IMR-90 (cell line): ENCODE data around the gene VPS18. TPM values are rescaled to one million over a fixed set of nuclear protein-coding genes. Genes with fewer than 3 reads are reported as not detected.

ENCODE experiments used
- ATAC-seq: fragments of 200-7000 bp; cut with Tn5 transposase; 2 replicates; pipeline ENCODE4 v1.9.1; 2020; ENCODE audit warnings: low read depth, mild to moderate bottlenecking, moderate library complexity
- BruUV-seq: library from RNA; stranded (reverse); fragments of 400-500 nt; replicated peaks from 2 replicates; lab custom pipeline; 2021; lab: Mats Ljungman, UMichigan
- CTCF ChIA-PET: fragments of 300-600 bp; formaldehyde crosslinking; extraction: SDS; loops from one replicate; lab custom pipeline; 2021; ENCODE audit warnings: antibody characterized with exemption; lab: Yijun Ruan, JAX
- POLR2A ChIA-PET: fragments of 300-600 bp; sonication (Branson Sonifier 250); formaldehyde crosslinking; loops from one replicate; lab custom pipeline; 2022; ENCODE audit warnings: antibody characterized with exemption; ENCODE audit not compliant: unreplicated experiment; lab: Charles Lee
- DNase-seq: peaks from one replicate; pipeline ENCODE4 v3.0.0; 2013
- H2AFZ ChIP-seq: replicated peaks from 2 replicates; pipeline ENCODE3; 2013; ENCODE audit warnings: low read length, mild to moderate bottlenecking; ENCODE audit not compliant: poor library complexity
- H2AK5ac ChIP-seq: 2 replicates; pipeline ENCODE4 v1.6.1; 2013; ENCODE audit warnings: low read depth, low read length, inconsistent platforms
- H2AK9ac ChIP-seq: replicated peaks from 2 replicates; pipeline ENCODE3; 2013; ENCODE audit warnings: mild to moderate bottlenecking, low read depth, low read length, moderate library complexity; ENCODE audit not compliant: poor library complexity
- H2BK120ac ChIP-seq: 2 replicates; pipeline ENCODE4 v1.6.1; 2013; ENCODE audit warnings: low read depth, low read length, inconsistent platforms
- H2BK15ac ChIP-seq: 3 replicates; pipeline ENCODE4 v1.6.1; 2013; ENCODE audit warnings: low read depth, low read length, inconsistent platforms
- H2BK20ac ChIP-seq: 2 replicates; pipeline ENCODE4 v1.6.1; 2013; ENCODE audit warnings: low read depth, mild to moderate bottlenecking, inconsistent platforms, low read length, moderate library complexity
- H2BK5ac ChIP-seq: 2 replicates; pipeline ENCODE4 v1.6.1; 2013; ENCODE audit warnings: mild to moderate bottlenecking, low read depth, low read length, inconsistent platforms; ENCODE audit not compliant: poor library complexity, severe bottlenecking
- H3K14ac ChIP-seq: replicated peaks from 2 replicates; pipeline ENCODE4 v1.6.1; 2013; ENCODE audit warnings: low read depth, low read length, inconsistent platforms
- H3K18ac ChIP-seq: 2 replicates; pipeline ENCODE4 v1.6.1; 2013; ENCODE audit warnings: low read depth, low read length, control low read depth
- H3K23ac ChIP-seq: 2 replicates; pipeline ENCODE4 v1.6.1; 2013; ENCODE audit warnings: low read depth, low read length, inconsistent platforms
- H3K27ac ChIP-seq: 2 replicates; pipeline ENCODE4 v1.5.1; 2013; ENCODE audit warnings: mild to moderate bottlenecking, control low read depth, low read length; ENCODE audit not compliant: insufficient read depth
- H3K27me3 ChIP-seq: 2 replicates; pipeline ENCODE4 v1.6.1; 2013; ENCODE audit warnings: low read length; ENCODE audit not compliant: control insufficient read depth, insufficient read depth
- H3K36me3 ChIP-seq: 2 replicates; pipeline ENCODE4 v1.6.1; 2013; ENCODE audit warnings: low read length, mixed read lengths; ENCODE audit not compliant: control insufficient read depth, insufficient read depth
- H3K4ac ChIP-seq: 2 replicates; pipeline ENCODE4 v1.6.1; 2013; ENCODE audit warnings: low read depth, low read length, inconsistent platforms
- H3K4me1 ChIP-seq: 2 replicates; pipeline ENCODE4 v1.6.1; 2013; ENCODE audit warnings: low read length, mixed read lengths; ENCODE audit not compliant: control insufficient read depth, insufficient read depth
- H3K4me2 ChIP-seq: 2 replicates; pipeline ENCODE4 v1.6.1; 2013; ENCODE audit warnings: low read depth, mild to moderate bottlenecking, control low read depth, low read length, moderate library complexity
- H3K4me3 ChIP-seq: 2 replicates; pipeline ENCODE4 v1.5.1; 2013; ENCODE audit warnings: low read depth, mild to moderate bottlenecking, control low read depth, low read length, moderate library complexity; ENCODE audit not compliant: insufficient read depth
- H3K56ac ChIP-seq: 2 replicates; pipeline ENCODE4 v1.6.1; 2013; ENCODE audit warnings: low read length, inconsistent platforms; ENCODE audit not compliant: insufficient read depth; ENCODE audit errors: extremely low read depth
- H3K79me1 ChIP-seq, 2 experiments: 2 replicates each; pipeline ENCODE4 v1.6.1; 2013; ENCODE audit warnings: low read length in 2 of 2, inconsistent platforms in 1 of 2, low read depth in 1 of 2
- H3K9ac ChIP-seq: 2 replicates; pipeline ENCODE4 v1.6.1; 2013; ENCODE audit warnings: low read depth, low read length, control low read depth
- H3K9me1 ChIP-seq: 2 replicates; pipeline ENCODE4 v1.6.1; 2013; ENCODE audit warnings: low read length, inconsistent platforms; ENCODE audit not compliant: insufficient read depth
- H3K9me3 ChIP-seq: 2 replicates; pipeline ENCODE4 v1.6.1; 2013; ENCODE audit warnings: low read length; ENCODE audit not compliant: control insufficient read depth, insufficient read depth
- H4K20me1 ChIP-seq: 2 replicates; pipeline ENCODE4 v1.6.1; 2013; ENCODE audit warnings: low read length, inconsistent platforms; ENCODE audit not compliant: insufficient read depth
- H4K5ac ChIP-seq: 2 replicates; pipeline ENCODE4 v1.6.1; 2013; ENCODE audit warnings: mild to moderate bottlenecking, low read depth, low read length, control low read depth
- H4K8ac ChIP-seq, 2 experiments: 2 replicates each; pipeline ENCODE4 v1.6.1; 2013; ENCODE audit warnings: low read depth in 2 of 2, low read length in 2 of 2, control low read depth in 1 of 2, inconsistent platforms in 1 of 2
- H4K91ac ChIP-seq: 2 replicates; pipeline ENCODE4 v1.6.1; 2013; ENCODE audit warnings: low read depth, low read length, inconsistent platforms; ENCODE audit not compliant: insufficient read depth
- BHLHE40 ChIP-seq: fragments of 150-350 bp; IDR thresholded peaks from 2 replicates; pipeline ENCODE4 v1.6.1; 2016; ENCODE audit warnings: mild to moderate bottlenecking, low read depth, low read length
- CEBPB ChIP-seq: IDR thresholded peaks from 2 replicates; pipeline ENCODE4 v1.6.1; 2012; ENCODE audit warnings: low read depth, low read length, improper control_type of control experiment
- CHD1 ChIP-seq: IDR thresholded peaks from 2 replicates; pipeline ENCODE4 v1.6.1; 2012; ENCODE audit warnings: low read depth, low read length, improper control_type of control experiment
- FOS ChIP-seq: fragments of 150-350 bp; IDR thresholded peaks from 2 replicates; pipeline ENCODE4 v1.6.1; 2016; ENCODE audit warnings: low read depth, low read length
- MAFK ChIP-seq: IDR thresholded peaks from 2 replicates; pipeline ENCODE4 v1.6.1; 2012; ENCODE audit warnings: low read depth, low read length, improper control_type of control experiment
- MAZ ChIP-seq: IDR thresholded peaks from 2 replicates; pipeline ENCODE4 v1.6.1; 2012; ENCODE audit warnings: low read depth, mild to moderate bottlenecking, low read length, improper control_type of control experiment, moderate library complexity, borderline replicate concordance
- MXI1 ChIP-seq: IDR thresholded peaks from 2 replicates; pipeline ENCODE4 v1.6.1; 2012; ENCODE audit warnings: low read depth, mild to moderate bottlenecking, low read length, moderate library complexity, borderline replicate concordance
- NFE2L2 ChIP-seq: fragments of 150-350 bp; IDR thresholded peaks from 2 replicates; pipeline ENCODE4 v1.6.1; 2016; ENCODE audit warnings: low read depth, mild to moderate bottlenecking, low read length
- POLR2A ChIP-seq: IDR thresholded peaks from 2 replicates; pipeline ENCODE4 v1.6.1; 2012; ENCODE audit warnings: mild to moderate bottlenecking, low read depth, low read length
- RAD21 ChIP-seq: IDR thresholded peaks from 2 replicates; pipeline ENCODE4 v1.6.1; 2012; ENCODE audit warnings: low read length, improper control_type of control experiment
- RCOR1 ChIP-seq: IDR thresholded peaks from 2 replicates; pipeline ENCODE4 v1.6.1; 2012; ENCODE audit warnings: mild to moderate bottlenecking, low read length, improper control_type of control experiment; ENCODE audit not compliant: insufficient replicate concordance
- RFX5 ChIP-seq: IDR thresholded peaks from 2 replicates; pipeline ENCODE4 v1.8.0; 2012; ENCODE audit warnings: low read depth, mild to moderate bottlenecking, low read length, moderate library complexity
- WGBS, 2 experiments: methylation state at CpG; one replicate each; pipeline versions ENCODE4 v1.1.5 to v1.1.7; 2013; ENCODE audit warnings: missing lambda C conversion rate in 2 of 2; ENCODE audit not compliant: insufficient read length in 1 of 2; ENCODE audit errors: extremely low coverage in 2 of 2; 5-methylcytosine and 5-hydroxymethylcytosine counted together
- dilution Hi-C: fragments of 300-500 bp; cut with HindIII; formaldehyde crosslinking; loops from one replicate; pipeline ENCODE4 v1.14.3; 2018; ENCODE audit warnings: low sequenced_read_pairs; ENCODE audit not compliant: unreplicated experiment
- in situ Hi-C: fragments of 300-500 bp; cut with MboI; formaldehyde crosslinking; loops from 3 replicates; pipeline ENCODE4 v1.14.3; 2019; ENCODE audit warnings: low sequenced_read_pairs, inconsistent platforms, mixed read lengths
- intact Hi-C: fragments of 100-400 bp; cut with micrococcal nuclease; formaldehyde crosslinking; loops from 2 replicates; pipeline ENCODE4 v1.10.0; 2022
- polyA plus RNA-seq, 3 experiments: library from polyadenylated mRNA; depleted of rRNA; stranded (reverse); fragments of >200 nt; gene quantifications; 2 replicates each; pipeline ENCODE4 v1.2.3, GENCODE V29; 2012; ENCODE audit warnings: low replicate concordance in 1 of 3
- total RNA-seq: library from RNA; depleted of rRNA; stranded (reverse); fragments of >200 nt; gene quantifications from 2 replicates; pipeline ENCODE4 v1.2.3, GENCODE V29; 2012
- TF ChIP-seq, protein P1 (sequence below): fragments of 150-350 bp; IDR thresholded peaks from 2 replicates; pipeline ENCODE4 v1.6.1; 2017; ENCODE audit warnings: mild to moderate bottlenecking, antibody characterized with exemption, low read length, low read depth
- TF ChIP-seq, protein P2 (sequence below): fragments of 150-350 bp; IDR thresholded peaks from 2 replicates; pipeline ENCODE4 v1.6.1; 2016; ENCODE audit warnings: low read depth, mild to moderate bottlenecking, low read length, moderate library complexity, borderline replicate concordance

VPS18 gene
- total and polyA plus RNA-seq, 2 of the 4 experiments (the other 2 are of a cell fraction) = 19.3 to 32.3 TPM

DNA sequence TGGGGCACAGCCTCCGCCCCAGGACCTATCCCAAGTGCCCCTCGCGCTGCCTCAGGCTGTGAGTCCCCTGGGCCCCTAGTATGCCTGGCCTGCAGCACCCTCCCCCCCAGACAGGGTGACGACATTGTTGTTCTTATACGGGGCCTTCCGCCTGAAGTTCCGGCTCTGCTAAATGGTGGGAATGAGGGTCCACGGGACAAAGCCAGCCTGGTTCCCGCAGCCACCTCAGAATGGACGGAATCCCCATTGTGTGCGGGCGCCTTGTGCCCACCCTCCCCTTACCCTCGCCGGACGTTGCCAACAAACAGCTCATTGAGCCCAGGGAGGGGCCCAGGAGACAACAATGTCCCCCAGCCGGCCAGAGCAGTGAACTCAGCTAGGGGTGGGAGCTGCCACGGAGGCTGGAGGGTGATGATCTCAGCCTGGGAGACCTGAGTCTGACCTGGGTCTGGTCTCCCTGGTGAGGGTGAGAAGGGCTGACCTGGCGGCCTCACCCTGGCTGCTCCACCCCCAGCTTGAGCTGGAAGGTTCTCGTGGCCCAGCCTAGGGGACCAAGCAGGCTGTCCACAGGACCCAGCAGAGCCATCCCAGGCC lies 24.6 kb downstream of the VPS18 start:
- Histone ChIP-seq H3K9me3 (no peaks in the 10 kb centered on the region), H3K56ac (no peak overlapping the region; the same call in 1 of the 2 replicates), H4K8ac (no peak overlapping the region; a peak in 1 of 4 replicates), H2AFZ (peak overlapping the region; percentile 72), H3K14ac (no peak overlapping the region), H3K4me1 (peaks cover 2% of the 10 kb centered on the region; the same call in 1 of the 2 replicates), H3K36me3 (no peaks in the 10 kb centered on the region), H4K20me1 (no peaks in the 10 kb centered on the region), H4K91ac (no peak overlapping the region), H3K9ac (no peak overlapping the region), H3K9me1 (peaks cover 3% of the 10 kb centered on the region), H2BK120ac (no peak overlapping the region), H2BK5ac (no peak overlapping the region), H3K27ac (no peak overlapping the region), H3K23ac (no peak overlapping the region), H2AK5ac (no peak overlapping the region), H3K18ac (no peak overlapping the region), H3K4me2 (no peak overlapping the region), H2AK9ac (peak overlapping the region; percentile 65), H3K27me3 (no peaks in the 10 kb centered on the region), H4K5ac (no peak overlapping the region), H3K79me1 (no peaks in the 10 kb centered on the region), H2BK15ac (no peak overlapping the region; the same call in 2 of the 3 replicates), H3K4ac (no peak overlapping the region), H2BK20ac (no peak overlapping the region), H3K4me3 (no peak overlapping the region)
- POLR2A ChIA-PET = interaction anchor here (0.7 kb wide), 1 partner anchor 22 kb away, joined by 3 read pairs; no protein-coding TSS in a partner anchor
- TF ChIP-seq MAZ (no peak), CEBPB (no peak), CHD1 (no peak), POLR2A (no peak), MAFK (no peak), RCOR1 (no peak), MXI1 (no peak), BHLHE40 (no peak), RFX5 (no peak), FOS (no peak), RAD21 (no peak), NFE2L2 (no peak)
- TF ChIP-seq, protein P1, sequence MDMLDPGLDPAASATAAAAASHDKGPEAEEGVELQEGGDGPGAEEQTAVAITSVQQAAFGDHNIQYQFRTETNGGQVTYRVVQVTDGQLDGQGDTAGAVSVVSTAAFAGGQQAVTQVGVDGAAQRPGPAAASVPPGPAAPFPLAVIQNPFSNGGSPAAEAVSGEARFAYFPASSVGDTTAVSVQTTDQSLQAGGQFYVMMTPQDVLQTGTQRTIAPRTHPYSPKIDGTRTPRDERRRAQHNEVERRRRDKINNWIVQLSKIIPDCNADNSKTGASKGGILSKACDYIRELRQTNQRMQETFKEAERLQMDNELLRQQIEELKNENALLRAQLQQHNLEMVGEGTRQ = no peak
- TF ChIP-seq, protein P2, sequence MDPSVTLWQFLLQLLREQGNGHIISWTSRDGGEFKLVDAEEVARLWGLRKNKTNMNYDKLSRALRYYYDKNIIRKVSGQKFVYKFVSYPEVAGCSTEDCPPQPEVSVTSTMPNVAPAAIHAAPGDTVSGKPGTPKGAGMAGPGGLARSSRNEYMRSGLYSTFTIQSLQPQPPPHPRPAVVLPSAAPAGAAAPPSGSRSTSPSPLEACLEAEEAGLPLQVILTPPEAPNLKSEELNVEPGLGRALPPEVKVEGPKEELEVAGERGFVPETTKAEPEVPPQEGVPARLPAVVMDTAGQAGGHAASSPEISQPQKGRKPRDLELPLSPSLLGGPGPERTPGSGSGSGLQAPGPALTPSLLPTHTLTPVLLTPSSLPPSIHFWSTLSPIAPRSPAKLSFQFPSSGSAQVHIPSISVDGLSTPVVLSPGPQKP = no peak
- in situ Hi-C loops = no loop called here
- no CpG with 5 or more reads among the region's 19 CpGs for WGBS, 2 experiments
- intact Hi-C loops = no loop called here
- CTCF ChIA-PET = no interaction called here
- dilution Hi-C loops = no loop called here
- DNase-seq = no peak
- no TSS peak for BruUV-seq
- ATAC-seq = peak; percentile 24; the same call in 1 of the 2 replicates
